NCI-H526 treated with DMSO at 0.1 percent for 48 hours (cell line): Measurements from ENCODE around the gene SYT13.
A peak's percentile ranks its signal among the peaks of the same experiment; 100 is the strongest.

Experiments
- DNase-seq: peaks from one replicate; lab custom pipeline; 2025; lab: John Stamatoyannopoulos, UW

Gene SYT13

GRCh38 chr11:45248501-45249011 lies 37.6 kb downstream of the SYT13 start:
- DNase-seq: peak; percentile 96

GRCh38 chr11:45247433-45247832 lies 38.7 kb downstream of the SYT13 start:
- no peak for DNase-seq

DNA sequence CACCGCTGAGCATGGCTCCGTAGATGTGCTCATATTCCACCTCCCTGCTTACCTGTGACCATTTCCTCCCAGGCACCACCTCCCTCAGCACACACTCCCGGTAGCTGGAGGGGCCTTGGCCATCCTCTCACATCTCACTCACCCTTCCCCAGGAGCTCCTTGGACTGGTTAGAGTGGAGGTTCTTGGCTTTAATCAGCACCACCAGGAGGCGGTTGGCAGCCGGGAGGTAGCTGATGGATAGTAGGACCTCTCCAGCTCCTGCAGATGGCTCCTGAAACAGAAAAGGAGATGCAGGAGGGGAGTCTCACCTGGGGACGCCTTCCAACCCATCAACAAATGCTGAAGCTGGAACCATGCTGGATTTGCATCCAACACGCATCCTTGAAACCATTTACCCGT lies 39.9 kb downstream of the SYT13 start:
- no peak for DNase-seq

GRCh38 chr11:45245218-45246045 lies 40.7 kb downstream of the SYT13 start:
- DNase-seq: no peak

DNA sequence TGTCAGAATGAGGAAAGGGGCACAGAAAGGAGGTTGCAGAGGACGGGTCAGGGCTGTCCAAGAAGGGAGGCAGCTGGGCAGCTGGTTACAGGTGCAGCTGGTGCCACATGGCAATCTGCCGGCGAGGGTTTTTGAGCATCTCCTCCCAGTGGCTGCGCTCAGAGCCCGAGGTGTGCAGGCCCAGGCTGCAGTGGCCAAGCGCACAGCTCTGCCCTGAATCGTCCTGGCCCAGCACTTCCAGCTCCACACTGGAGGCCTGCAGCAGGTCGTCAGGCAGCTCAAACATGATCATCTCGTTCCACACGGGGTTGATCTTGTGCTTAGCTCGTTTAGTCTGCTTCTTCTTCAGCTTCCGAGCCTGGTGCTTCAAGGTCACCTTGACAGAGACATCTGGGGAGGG lies 42.2 kb downstream of the SYT13 start:
- DNase-seq: no peak

DNA sequence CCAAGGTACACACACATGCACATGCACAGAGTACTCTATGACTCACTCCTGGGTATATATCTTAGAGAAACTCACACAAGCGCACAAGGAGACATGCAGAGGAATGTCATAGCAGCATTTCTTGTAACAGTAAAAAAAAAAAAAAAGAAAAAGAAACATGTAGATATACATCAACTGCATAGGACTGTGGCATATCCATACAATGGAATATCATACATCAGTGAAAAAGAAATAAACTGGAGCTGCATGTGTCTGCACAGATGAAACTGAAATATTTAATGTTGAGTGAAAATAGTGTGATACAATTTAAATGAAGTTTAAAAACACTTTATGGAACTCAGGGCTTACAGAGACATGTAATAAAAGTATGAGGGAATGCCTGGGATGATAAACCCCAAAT lies 46.4 kb downstream of the SYT13 start:
- no peak for DNase-seq

DNA sequence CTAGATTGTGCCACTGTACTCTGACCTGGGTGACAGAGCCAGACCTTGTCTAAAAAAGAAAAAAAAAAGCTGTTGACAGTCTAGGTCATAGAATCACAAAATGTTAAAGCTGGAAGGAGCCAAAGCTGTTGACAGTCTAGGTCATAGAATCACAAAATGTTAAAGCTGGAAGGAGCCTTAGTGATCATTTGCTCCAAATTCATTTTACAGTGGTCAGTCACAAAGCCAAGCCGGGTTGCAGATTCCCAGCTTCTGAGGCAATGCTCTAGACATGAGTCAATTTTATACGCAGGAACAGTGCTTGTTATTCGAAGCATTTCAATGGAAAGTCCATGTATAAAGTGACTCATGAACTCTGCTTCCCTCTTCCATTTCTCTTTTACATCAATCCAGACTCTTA lies 47.4 kb downstream of the SYT13 start:
- no peak for DNase-seq

DNA sequence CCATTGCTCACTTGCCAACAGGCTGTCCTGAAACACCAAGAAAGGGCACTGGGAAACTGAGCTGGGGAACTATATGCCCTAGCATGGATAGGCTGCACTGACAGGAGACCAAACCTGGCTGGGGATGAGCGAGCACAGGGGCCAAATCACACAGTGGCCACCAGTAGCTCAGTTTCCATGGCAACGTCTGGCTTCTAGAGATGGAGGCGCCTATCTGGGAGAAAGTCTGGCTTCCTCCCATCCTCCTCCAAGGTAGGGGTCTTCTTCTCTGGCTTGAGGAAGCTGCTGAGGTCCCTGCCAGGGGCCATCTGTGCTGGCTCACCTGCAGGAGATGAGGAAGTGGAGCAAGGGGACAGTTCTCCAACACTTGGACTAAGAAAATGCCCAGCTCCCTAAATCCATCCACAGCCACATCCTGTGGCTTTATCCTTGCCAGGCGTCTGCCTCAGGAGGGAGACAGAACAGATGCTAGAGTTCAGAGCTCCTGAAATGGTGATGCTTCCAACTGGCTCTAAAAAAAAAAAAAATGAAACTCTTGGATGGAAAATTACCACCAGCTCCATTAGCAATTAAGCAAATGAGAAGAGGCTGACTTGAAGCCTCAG lies 48.3 kb downstream of the SYT13 start:
- DNase-seq: no peak

DNA sequence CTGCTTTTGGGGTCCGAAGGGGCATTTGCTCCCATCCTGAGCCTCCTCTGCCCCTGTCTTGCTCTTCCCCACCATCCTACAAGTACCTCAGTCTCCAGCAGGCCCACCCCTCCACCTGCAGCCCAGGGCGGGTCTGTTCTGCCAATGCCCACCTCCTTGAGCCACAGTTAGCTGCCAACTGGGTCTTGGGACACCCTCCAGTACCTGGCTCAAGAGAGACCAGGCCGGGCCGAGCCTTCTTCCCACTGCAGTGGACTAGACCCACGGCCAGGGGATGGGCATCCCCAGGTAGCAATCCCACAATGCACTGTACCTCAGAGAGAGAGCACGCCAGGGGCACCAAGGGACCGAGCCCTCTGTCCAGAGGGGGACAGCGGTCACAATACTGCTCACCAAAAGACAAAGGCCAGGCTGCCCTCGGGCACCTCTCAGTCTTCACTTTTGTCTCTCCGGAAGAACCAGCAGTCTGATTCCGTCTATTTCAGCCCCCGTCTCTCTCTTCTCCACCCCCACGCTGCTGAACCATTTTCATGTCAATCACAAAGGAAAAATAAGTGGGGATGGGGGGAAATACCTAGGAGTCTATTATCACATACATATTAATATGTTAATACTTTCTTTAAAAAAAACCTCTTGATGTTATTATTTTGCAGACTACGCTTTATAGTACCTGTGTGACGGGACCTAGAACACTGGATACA lies 51.7 kb downstream of the SYT13 start:
- no peak for DNase-seq

GRCh38 chr11:45233804-45234170 lies 52.4 kb downstream of the SYT13 start:
- no peak for DNase-seq

- peak; percentile 44 for DNase-seq
Measured at GRCh38 chr11:45233121-45233803, 52.9 kb downstream of the SYT13 start.

DNA sequence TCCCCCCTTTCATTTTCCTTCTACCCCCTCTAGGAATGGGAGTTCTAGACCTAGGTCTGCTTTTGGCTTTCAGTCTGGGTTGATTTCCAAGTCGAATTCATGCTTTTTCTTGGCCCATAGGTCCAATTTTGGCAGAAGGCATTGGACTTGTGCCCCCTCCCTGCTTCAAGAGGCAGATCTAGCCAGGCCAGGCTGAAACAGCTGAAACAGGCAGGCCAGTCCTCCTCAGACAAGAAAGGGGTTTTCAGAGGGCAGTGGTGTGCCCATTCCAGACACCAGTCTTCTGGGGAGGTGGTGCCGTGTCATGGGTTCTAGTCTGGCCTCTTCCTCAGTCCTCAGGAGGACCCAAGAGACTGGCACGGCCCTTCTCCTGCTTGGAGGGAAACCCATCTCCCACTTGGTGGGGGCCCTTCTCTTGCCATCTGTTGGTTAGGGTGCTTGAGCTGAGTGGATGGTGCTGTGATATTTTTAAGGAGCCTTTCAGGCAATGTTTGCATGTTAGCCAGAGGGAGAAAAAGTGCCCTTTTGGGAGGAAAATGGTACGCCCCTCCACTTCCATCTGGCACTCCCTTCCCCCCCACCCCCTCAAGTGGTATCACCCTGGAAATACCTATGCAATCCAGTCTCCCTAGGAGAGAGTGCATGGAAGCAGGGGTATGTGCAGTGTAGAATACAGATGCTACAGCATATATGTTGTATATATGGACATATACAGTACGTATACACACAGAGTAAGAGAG lies 53.6 kb downstream of the SYT13 start:
- no peak for DNase-seq

DNA sequence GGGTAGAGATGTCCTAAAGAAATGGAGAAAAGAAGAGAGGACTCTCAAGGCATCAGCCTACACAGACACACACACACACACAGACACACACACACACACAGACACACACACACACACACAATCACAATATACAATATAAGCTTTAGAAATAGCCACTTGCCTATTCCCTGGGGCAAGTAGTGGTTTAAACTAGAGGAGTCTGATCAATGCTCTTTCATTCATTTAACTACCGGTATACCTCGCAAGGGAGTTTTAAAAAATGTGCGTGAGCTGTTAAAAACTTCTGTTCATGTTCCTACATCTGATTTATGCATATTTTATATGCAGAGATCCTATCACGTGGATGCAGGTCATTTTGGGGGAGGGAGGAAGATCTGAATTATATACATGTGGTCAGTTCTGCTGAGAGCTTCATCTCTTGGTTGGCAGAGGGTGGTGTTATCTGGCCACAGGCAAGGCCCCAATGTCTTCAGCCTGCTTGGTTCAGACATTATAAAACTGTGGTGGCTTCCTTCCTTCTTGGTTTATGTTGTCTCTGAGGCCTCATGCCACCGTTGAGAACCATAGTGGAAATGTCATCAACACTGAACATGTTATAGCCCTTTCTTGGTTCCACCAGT lies 56.6 kb downstream of the SYT13 start:
- no peak for DNase-seq

- DNase-seq: no peak
Measured at GRCh38 chr11:45227836-45228235, 58.3 kb downstream of the SYT13 start.

- no peak for DNase-seq
Measured at GRCh38 chr11:45226901-45227300, 59.2 kb downstream of the SYT13 start.

DNA sequence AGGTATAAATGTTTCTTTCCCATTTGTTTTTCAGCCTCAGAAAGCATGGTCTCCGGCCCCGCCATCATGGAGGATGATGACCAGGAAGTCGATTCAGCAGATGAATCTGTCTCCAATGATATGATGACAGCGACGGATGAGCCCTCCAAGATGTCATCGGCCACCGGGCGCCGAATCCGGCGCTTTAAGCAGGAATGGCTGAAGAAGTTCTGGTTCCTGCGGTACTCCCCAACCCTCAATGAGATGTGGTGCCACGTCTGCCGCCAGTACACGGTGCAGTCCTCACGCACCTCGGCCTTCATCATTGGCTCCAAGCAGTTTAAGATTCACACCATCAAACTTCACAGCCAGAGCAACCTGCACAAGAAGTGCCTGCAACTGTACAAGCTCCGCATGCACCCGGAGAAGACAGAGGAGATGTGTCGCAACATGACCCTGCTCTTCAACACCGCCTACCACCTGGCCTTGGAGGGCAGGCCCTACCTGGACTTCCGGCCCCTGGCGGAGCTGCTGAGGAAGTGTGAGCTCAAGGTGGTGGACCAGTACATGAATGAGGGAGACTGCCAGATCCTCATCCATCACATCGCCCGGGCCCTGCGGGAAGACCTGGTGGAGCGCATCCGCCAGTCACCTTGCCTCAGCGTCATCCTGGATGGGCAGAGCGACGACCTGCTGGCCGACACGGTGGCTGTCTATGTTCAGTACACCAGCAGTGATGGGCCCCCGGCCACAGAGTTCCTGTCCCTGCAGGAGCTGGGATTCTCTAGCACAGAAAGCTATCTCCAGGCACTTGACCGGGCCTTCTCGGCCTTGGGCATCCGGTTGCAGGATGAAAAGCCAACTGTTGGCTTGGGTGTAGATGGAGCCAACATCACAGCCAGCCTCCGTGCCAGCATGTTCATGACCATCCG lies 59.9 kb downstream of the SYT13 start:
- DNase-seq: no peak

- DNase-seq: peak; percentile 29
Measured at GRCh38 chr11:45225277-45225676, 60.9 kb downstream of the SYT13 start.

- DNase-seq: no peak
Measured at GRCh38 chr11:45224766-45225165, 61.4 kb downstream of the SYT13 start.

DNA sequence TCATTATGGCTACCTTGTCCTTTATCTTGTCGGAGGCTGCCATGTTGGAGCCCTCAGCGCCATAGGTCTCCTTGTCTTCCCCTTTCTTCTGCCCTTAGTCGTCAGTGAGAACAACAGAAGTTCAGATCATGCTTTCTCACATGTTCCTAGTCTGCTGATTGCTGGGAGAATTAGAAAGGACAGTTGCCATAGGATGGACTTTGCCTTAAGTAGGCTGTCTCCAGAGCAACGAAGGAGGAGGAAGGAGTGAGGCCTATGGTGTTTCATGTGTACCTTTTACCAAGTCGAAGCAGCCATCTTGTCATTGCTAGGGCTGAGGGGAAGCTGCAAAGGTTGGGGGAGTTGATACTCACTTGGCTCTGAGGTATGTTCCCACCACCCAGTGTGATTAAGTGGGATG lies 62.6 kb downstream of the SYT13 start:
- no peak for DNase-seq

DNA sequence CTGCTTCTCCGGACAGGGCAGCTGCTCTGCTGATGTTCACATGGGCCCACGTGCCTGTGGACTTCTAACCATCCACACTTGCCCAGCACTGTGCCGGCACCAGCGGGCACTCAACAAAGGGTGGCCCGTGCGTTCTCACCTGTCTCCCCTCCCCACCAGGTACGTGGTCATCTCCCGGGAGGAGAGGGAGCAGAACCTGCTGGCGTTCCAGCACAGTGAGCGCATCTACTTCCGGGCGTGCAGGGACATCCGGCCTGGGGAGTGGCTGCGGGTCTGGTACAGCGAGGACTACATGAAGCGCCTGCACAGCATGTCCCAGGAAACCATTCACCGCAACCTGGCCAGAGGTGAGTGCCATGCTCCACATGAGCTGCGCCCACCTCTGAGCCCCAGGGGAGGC lies 66.7 kb downstream of the SYT13 start:
- DNase-seq: no peak
